ENCODE data around the gene NFATC2IP.
A peak's percentile ranks its signal among the peaks of the same experiment; 100 is the strongest.

NFATC2IP gene

DNA sequence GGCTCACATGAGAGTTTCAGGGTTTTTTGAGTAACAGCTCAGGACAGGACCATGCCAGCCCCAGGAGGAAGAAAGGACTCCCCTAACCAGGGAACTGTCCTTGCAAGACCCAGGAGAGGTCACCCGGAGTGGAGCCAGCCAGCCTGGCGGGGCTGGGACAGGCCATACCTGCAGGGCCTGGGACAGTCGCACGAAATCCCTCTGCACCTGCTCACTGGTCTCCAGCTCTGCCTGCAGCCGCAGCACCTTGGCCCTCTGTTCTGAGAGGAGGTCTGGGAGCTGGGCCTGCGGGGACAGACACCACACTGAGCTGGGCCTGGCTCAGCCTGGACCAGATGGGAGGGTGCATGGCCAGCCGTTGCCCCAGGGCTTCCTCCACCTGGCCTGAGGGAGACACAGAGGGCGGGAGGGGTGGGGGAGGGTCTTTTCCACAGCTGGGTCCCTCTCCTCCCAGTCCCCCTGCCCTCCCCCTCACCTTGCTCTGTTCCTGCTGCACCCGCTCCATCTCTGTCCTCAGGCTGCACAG is 45.4 kb upstream of the NFATC2IP start:
- H3K27ac ChIP-seq = no peak overlapping the region
- no peak for DNase-seq (ENCODE audit: low spot score)
- TF ChIP-seq, protein P1, sequence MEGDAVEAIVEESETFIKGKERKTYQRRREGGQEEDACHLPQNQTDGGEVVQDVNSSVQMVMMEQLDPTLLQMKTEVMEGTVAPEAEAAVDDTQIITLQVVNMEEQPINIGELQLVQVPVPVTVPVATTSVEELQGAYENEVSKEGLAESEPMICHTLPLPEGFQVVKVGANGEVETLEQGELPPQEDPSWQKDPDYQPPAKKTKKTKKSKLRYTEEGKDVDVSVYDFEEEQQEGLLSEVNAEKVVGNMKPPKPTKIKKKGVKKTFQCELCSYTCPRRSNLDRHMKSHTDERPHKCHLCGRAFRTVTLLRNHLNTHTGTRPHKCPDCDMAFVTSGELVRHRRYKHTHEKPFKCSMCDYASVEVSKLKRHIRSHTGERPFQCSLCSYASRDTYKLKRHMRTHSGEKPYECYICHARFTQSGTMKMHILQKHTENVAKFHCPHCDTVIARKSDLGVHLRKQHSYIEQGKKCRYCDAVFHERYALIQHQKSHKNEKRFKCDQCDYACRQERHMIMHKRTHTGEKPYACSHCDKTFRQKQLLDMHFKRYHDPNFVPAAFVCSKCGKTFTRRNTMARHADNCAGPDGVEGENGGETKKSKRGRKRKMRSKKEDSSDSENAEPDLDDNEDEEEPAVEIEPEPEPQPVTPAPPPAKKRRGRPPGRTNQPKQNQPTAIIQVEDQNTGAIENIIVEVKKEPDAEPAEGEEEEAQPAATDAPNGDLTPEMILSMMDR (conservative IDR thresholded peaks at IDR 0.05; ENCODE audit: low read depth) = no peak
- POLR2A ChIA-PET (ENCODE audit: low non-redundant PET) = no interaction called here
- CTCF ChIA-PET = no interaction called here

DNA sequence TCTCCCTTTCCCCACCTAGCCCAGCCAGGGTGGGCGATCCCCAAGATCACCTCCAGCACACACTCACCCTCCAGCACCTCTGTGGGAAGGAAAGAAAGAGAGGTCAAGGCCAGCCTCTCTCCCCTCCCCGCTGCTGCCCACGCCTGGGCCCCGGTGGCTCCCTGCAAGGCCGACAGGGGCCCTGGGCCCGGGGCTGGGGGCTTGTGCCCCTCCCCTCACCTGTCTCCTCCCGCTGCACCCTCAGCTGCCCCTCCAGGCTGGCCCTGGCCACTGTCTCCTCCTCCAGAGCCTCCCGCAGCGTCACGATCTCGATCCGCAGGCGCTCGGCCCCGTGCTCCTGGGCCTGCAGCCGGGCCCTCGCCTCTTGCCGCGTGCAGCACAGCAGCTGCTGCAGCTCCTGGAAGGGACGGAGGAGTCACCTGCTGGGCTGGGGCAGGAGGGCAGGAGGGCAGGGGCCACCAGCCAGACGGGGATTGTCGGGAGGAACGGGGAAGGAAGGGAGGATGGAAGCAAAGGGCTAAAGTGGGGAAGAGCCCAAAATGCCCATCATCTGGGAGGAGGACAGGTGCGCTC is 44.9 kb upstream of the NFATC2IP start:
- no peak for DNase-seq (ENCODE audit: low spot score)
- TF ChIP-seq, protein P1 (conservative IDR thresholded peaks at IDR 0.05; ENCODE audit: low read depth) = no peak
- no peak overlapping the region for H3K27ac ChIP-seq
- ChIA-PET POLR2A (ENCODE audit: low non-redundant PET) (no interaction called here), CTCF (no interaction called here)

GRCh38 chr16:28910086-28911031 is 40.4 kb upstream of the NFATC2IP start:
- DNase-seq (ENCODE audit: low spot score) = peak; percentile 30
- CTCF ChIA-PET = interaction anchor here (1.0 kb wide), 1 partner anchor 32 kb away, joined by 3 read pairs; the partner anchor contains the start of gene ATP2A1
- POLR2A ChIA-PET (ENCODE audit: low non-redundant PET) = interaction anchor here (0.6 kb wide), 1 partner anchor 14 kb away, joined by 4 read pairs; the partner anchor contains the start of gene RABEP2
- TF ChIP-seq, protein P1 (conservative IDR thresholded peaks at IDR 0.05; ENCODE audit: low read depth) = no peak
- peak overlapping the region; percentile 35 for H3K27ac ChIP-seq

DNA sequence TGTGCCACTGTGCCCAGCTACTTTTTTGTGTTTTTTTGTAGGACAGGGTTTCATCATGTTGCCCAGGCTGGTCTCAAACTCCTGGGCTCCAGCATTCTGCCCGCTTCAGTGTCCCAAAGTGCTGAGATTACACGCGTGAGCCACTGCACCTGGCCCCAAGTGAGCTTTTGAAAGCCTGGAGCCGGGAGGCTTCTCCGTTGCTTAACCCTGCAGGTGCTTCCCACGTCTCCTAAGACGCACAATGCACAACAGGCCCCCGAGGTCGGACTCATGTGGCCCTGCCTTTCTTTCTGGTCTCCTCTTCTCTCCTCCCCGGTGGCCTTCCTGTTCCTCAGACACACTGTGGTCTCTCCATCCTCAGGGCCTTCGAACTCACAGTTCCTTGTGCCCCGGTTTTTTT is 38.2 kb upstream of the NFATC2IP start:
- CTCF ChIA-PET = no interaction called here
- DNase-seq (ENCODE audit: low spot score) = no peak
- POLR2A ChIA-PET (ENCODE audit: low non-redundant PET) = interaction anchor here (0.5 kb wide), 1 partner anchor 10 kb away, joined by 3 read pairs; no protein-coding TSS in a partner anchor
- 0 out of 2 replicates have a peak overlapping the region, but pooled peaks have one; percentile 6 for H3K27ac ChIP-seq
- TF ChIP-seq, protein P1 (conservative IDR thresholded peaks at IDR 0.05; ENCODE audit: low read depth) = no peak

- no peak overlapping the region for H3K27ac ChIP-seq
- no peak for DNase-seq (ENCODE audit: low spot score)
- POLR2A ChIA-PET (ENCODE audit: low non-redundant PET) = no interaction called here
- CTCF ChIA-PET = no interaction called here
- TF ChIP-seq, protein P1 (conservative IDR thresholded peaks at IDR 0.05; ENCODE audit: low read depth) = no peak
Measured at GRCh38 chr16:28913946-28914724, 36.6 kb upstream of the NFATC2IP start.

GRCh38 chr16:28915181-28915580 is 35.6 kb upstream of the NFATC2IP start:
- 0 out of 2 replicates have a peak overlapping the region, but pooled peaks have one; percentile 11 for H3K27ac ChIP-seq
- TF ChIP-seq, protein P1 (conservative IDR thresholded peaks at IDR 0.05; ENCODE audit: low read depth) = no peak
- POLR2A ChIA-PET (ENCODE audit: low non-redundant PET) = no interaction called here
- DNase-seq (ENCODE audit: low spot score) = no peak
- CTCF ChIA-PET = interaction anchor here (0.6 kb wide), 1 partner anchor 1924 kb away, joined by 3 read pairs; no protein-coding TSS in a partner anchor
